HG03439 (cell line): ENCODE measurements around the gene SYNM.

Source experiments
- ATAC-seq: cut with Tn5 transposase; IDR thresholded peaks from one replicate; pipeline ENCODE4 v1.9.1; 2021; ENCODE audit warnings: mild to moderate bottlenecking, moderate library complexity; ENCODE audit not compliant: unreplicated experiment

Gene SYNM

GRCh38 chr15:99138491-99138982 is 33.7 kb downstream of the SYNM start:
- no peak for ATAC-seq

GRCh38 chr15:99139276-99139675 is 34.4 kb downstream of the SYNM start:
- no peak for ATAC-seq

GRCh38 chr15:99140590-99140989 is 35.7 kb downstream of the SYNM start:
- no peak for ATAC-seq

- no peak for ATAC-seq
Observed at GRCh38 chr15:99141943-99142342, 37.1 kb downstream of the SYNM start.

GRCh38 chr15:99142562-99142961 is 37.7 kb downstream of the SYNM start:
- ATAC-seq = no peak

- ATAC-seq = no peak
Observed at GRCh38 chr15:99143242-99143641, 38.4 kb downstream of the SYNM start.

GRCh38 chr15:99143655-99144610 is 39.1 kb downstream of the SYNM start:
- no peak for ATAC-seq

- no peak for ATAC-seq
Observed at GRCh38 chr15:99145005-99145404, 40.1 kb downstream of the SYNM start.

GRCh38 chr15:99145778-99146177 is 40.9 kb downstream of the SYNM start:
- no peak for ATAC-seq

GRCh38 chr15:99146661-99147060 is 41.8 kb downstream of the SYNM start:
- ATAC-seq = no peak

GRCh38 chr15:99148851-99149276 is 44.0 kb downstream of the SYNM start:
- ATAC-seq = no peak

GRCh38 chr15:99149366-99149765 is 44.5 kb downstream of the SYNM start:
- no peak for ATAC-seq

- no peak for ATAC-seq
Observed at GRCh38 chr15:99151156-99151555, 46.3 kb downstream of the SYNM start.

- ATAC-seq = no peak
Observed at GRCh38 chr15:99153026-99153535, 48.2 kb downstream of the SYNM start.

GRCh38 chr15:99154271-99154670 is 49.4 kb downstream of the SYNM start:
- no peak for ATAC-seq

- ATAC-seq = no peak
Observed at GRCh38 chr15:99155961-99156443, 51.1 kb downstream of the SYNM start.

GRCh38 chr15:99157456-99157855 is 52.6 kb downstream of the SYNM start:
- no peak for ATAC-seq

GRCh38 chr15:99158626-99159412 is 53.9 kb downstream of the SYNM start:
- no peak for ATAC-seq

GRCh38 chr15:99163271-99164062 is 58.6 kb downstream of the SYNM start:
- ATAC-seq = no peak

- ATAC-seq = no peak
Observed at GRCh38 chr15:99164119-99164518, 59.2 kb downstream of the SYNM start.
